ENCODE data around the gene KCTD5.
"Not testable (repeated sequence)": the region's sequence is repeated elsewhere in the genome, so short reads cannot be mapped to it uniquely, and the experiment has no call there.

Gene KCTD5

GRCh38 chr16:2710711-2711231 is 28.4 kb downstream of the KCTD5 start:
- DNase-seq: no peak

GRCh38 chr16:2711370-2712062 is 29.2 kb downstream of the KCTD5 start:
- no peak for DNase-seq

- no peak for DNase-seq
Observed at GRCh38 chr16:2712063-2712441, 29.7 kb downstream of the KCTD5 start.

- no peak for DNase-seq
Observed at GRCh38 chr16:2712546-2712945, 30.2 kb downstream of the KCTD5 start.

- DNase-seq: no peak
Observed at GRCh38 chr16:2713523-2713922, 31.2 kb downstream of the KCTD5 start.

- DNase-seq: no peak
Observed at GRCh38 chr16:2713985-2714774, 31.9 kb downstream of the KCTD5 start.

GRCh38 chr16:2715064-2715463 is 32.7 kb downstream of the KCTD5 start:
- DNase-seq: no peak

- peak; percentile 89 for DNase-seq
Observed at GRCh38 chr16:2715519-2715918, 33.2 kb downstream of the KCTD5 start.

GRCh38 chr16:2715966-2716885 is 33.9 kb downstream of the KCTD5 start:
- DNase-seq: no peak

- no peak for DNase-seq
Observed at GRCh38 chr16:2716948-2717347, 34.6 kb downstream of the KCTD5 start.

GRCh38 chr16:2717383-2718263 is 35.3 kb downstream of the KCTD5 start:
- DNase-seq: no peak

GRCh38 chr16:2719328-2720063 is 37.2 kb downstream of the KCTD5 start:
- peak; percentile 67 for DNase-seq

- DNase-seq: no peak
Observed at GRCh38 chr16:2720064-2720457, 37.7 kb downstream of the KCTD5 start, which contains the start of gene PRSS27. Gene PRSS27, minus strand, starts transcription at chr16:2720224. Its CDS starts 64 bp downstream, at chr16:2720160.

GRCh38 chr16:2720719-2721633 is 38.7 kb downstream of the KCTD5 start:
- DNase-seq: peak; percentile 94

GRCh38 chr16:2721634-2722173 is 39.4 kb downstream of the KCTD5 start:
- DNase-seq: not testable (repeated sequence)

- no peak for DNase-seq
Observed at GRCh38 chr16:2724088-2724676, 41.9 kb downstream of the KCTD5 start.

- DNase-seq: no peak
Observed at GRCh38 chr16:2724816-2725348, 42.6 kb downstream of the KCTD5 start.

GRCh38 chr16:2726923-2727322 is 44.6 kb downstream of the KCTD5 start:
- no peak for DNase-seq

- DNase-seq: no peak
Observed at GRCh38 chr16:2728034-2728433, 45.7 kb downstream of the KCTD5 start.

Measured in islet precursor cell (in vitro differentiated cells).